ENCODE data around the gene ADGRE1.

ADGRE1 gene

GRCh38 chr19:6890938-6891337, 3.6 kb downstream of the ADGRE1 start:
- Histone ChIP-seq H3K9me3 (ENCODE audit: insufficient read depth, low read length) (no peaks in the 10 kb centered on the region), H3K79me2 (ENCODE audit: insufficient read depth, low read length) (no peaks in the 10 kb centered on the region), H3K4me3 (ENCODE audit: insufficient read depth, low read length, poor library complexity, severe bottlenecking) (no peak overlapping the region), H4K20me1 (ENCODE audit: low read depth, low read length) (no peaks in the 10 kb centered on the region), H3K27me3 (ENCODE audit: low read length) (no peaks in the 10 kb centered on the region), H3K36me3 (ENCODE audit: low read length) (no peaks in the 10 kb centered on the region), H3K4me2 (ENCODE audit: low read depth, low read length, poor library complexity, severe bottlenecking) (no peak overlapping the region), H3F3A (ENCODE audit: insufficient read depth) (no peaks in the 10 kb centered on the region), H2AFZ (ENCODE audit: low read depth, low read length, severe bottlenecking) (no peak overlapping the region), H3K27ac (ENCODE audit: low read depth, low read length) (no peak overlapping the region), H3K9me2 (replicated peaks; ENCODE audit: insufficient read depth, low read length) (no peaks in the 10 kb centered on the region), H3K9ac (ENCODE audit: low read length) (no peak overlapping the region)
- no peak for TF ChIP-seq EZH2phosphoT487 (conservative IDR thresholded peaks at IDR 0.05; ENCODE audit: low read length)

- no peak overlapping the region for H3K4me3 ChIP-seq (ENCODE audit: insufficient read depth, low read length, poor library complexity, severe bottlenecking)
- H3K9me3 ChIP-seq (ENCODE audit: insufficient read depth, low read length): no peaks in the 10 kb centered on the region
- H3K27me3 ChIP-seq (ENCODE audit: low read length): no peaks in the 10 kb centered on the region
- no peak for TF ChIP-seq EZH2phosphoT487 (conservative IDR thresholded peaks at IDR 0.05; ENCODE audit: low read length)
- H3K79me2 ChIP-seq (ENCODE audit: insufficient read depth, low read length): no peaks in the 10 kb centered on the region
- H3K4me2 ChIP-seq (ENCODE audit: low read depth, low read length, poor library complexity, severe bottlenecking): no peak overlapping the region
- H3F3A ChIP-seq (ENCODE audit: insufficient read depth): no peaks in the 10 kb centered on the region
- H3K36me3 ChIP-seq (ENCODE audit: low read length): no peaks in the 10 kb centered on the region
- H3K9me2 ChIP-seq (replicated peaks; ENCODE audit: insufficient read depth, low read length): no peaks in the 10 kb centered on the region
- no peak overlapping the region for H3K27ac ChIP-seq (ENCODE audit: low read depth, low read length)
- H2AFZ ChIP-seq (ENCODE audit: low read depth, low read length, severe bottlenecking): no peak overlapping the region
- H4K20me1 ChIP-seq (ENCODE audit: low read depth, low read length): no peaks in the 10 kb centered on the region
- H3K9ac ChIP-seq (ENCODE audit: low read length): no peak overlapping the region
Measured at GRCh38 chr19:6891761-6892385, 4.5 kb downstream of the ADGRE1 start.

GRCh38 chr19:6894313-6894712, 6.9 kb downstream of the ADGRE1 start:
- no peaks in the 10 kb centered on the region for H3K27me3 ChIP-seq (ENCODE audit: low read length)
- no peaks in the 10 kb centered on the region for H3K9me2 ChIP-seq (replicated peaks; ENCODE audit: insufficient read depth, low read length)
- H3K9ac ChIP-seq (ENCODE audit: low read length): no peak overlapping the region
- no peaks in the 10 kb centered on the region for H3K36me3 ChIP-seq (ENCODE audit: low read length)
- TF ChIP-seq CTCF (IDR thresholded peaks at IDR 0.05; ENCODE audit: insufficient read depth, low read length, poor library complexity, severe bottlenecking) (no peak), EZH2phosphoT487 (conservative IDR thresholded peaks at IDR 0.05; ENCODE audit: low read length) (no peak)
- H2AFZ ChIP-seq (ENCODE audit: low read depth, low read length, severe bottlenecking): no peak overlapping the region
- H3K27ac ChIP-seq (ENCODE audit: low read depth, low read length): no peak overlapping the region
- H4K20me1 ChIP-seq (ENCODE audit: low read depth, low read length): no peaks in the 10 kb centered on the region
- no peak overlapping the region for H3K4me3 ChIP-seq (ENCODE audit: insufficient read depth, low read length, poor library complexity, severe bottlenecking)
- H3K79me2 ChIP-seq (ENCODE audit: insufficient read depth, low read length): no peaks in the 10 kb centered on the region
- H3K4me2 ChIP-seq (ENCODE audit: low read depth, low read length, poor library complexity, severe bottlenecking): no peak overlapping the region
- H3K9me3 ChIP-seq (ENCODE audit: insufficient read depth, low read length): no peaks in the 10 kb centered on the region
- no peaks in the 10 kb centered on the region for H3F3A ChIP-seq (ENCODE audit: insufficient read depth)

- H3K36me3 ChIP-seq (ENCODE audit: low read length): no peaks in the 10 kb centered on the region
- no peak overlapping the region for H3K4me2 ChIP-seq (ENCODE audit: low read depth, low read length, poor library complexity, severe bottlenecking)
- peaks cover 11% of the 10 kb centered on the region for H3K9me3 ChIP-seq (ENCODE audit: insufficient read depth, low read length)
- no peaks in the 10 kb centered on the region for H3F3A ChIP-seq (ENCODE audit: insufficient read depth)
- H4K20me1 ChIP-seq (ENCODE audit: low read depth, low read length): no peaks in the 10 kb centered on the region
- no peak overlapping the region for H3K4me3 ChIP-seq (ENCODE audit: insufficient read depth, low read length, poor library complexity, severe bottlenecking)
- no peak for TF ChIP-seq EZH2phosphoT487 (conservative IDR thresholded peaks at IDR 0.05; ENCODE audit: low read length)
- no peak for TF ChIP-seq CTCF (IDR thresholded peaks at IDR 0.05; ENCODE audit: insufficient read depth, low read length, poor library complexity, severe bottlenecking)
- H2AFZ ChIP-seq (ENCODE audit: low read depth, low read length, severe bottlenecking): no peak overlapping the region
- no peak overlapping the region for H3K9ac ChIP-seq (ENCODE audit: low read length)
- no peaks in the 10 kb centered on the region for H3K79me2 ChIP-seq (ENCODE audit: insufficient read depth, low read length)
- no peak overlapping the region for H3K27ac ChIP-seq (ENCODE audit: low read depth, low read length)
- H3K9me2 ChIP-seq (replicated peaks; ENCODE audit: insufficient read depth, low read length): no peaks in the 10 kb centered on the region
- 0 out of 2 replicates have a peak, but pooled peaks cover 4% of the 10 kb centered on the region for H3K27me3 ChIP-seq (ENCODE audit: low read length)
Measured at GRCh38 chr19:6903446-6903845, 16.1 kb downstream of the ADGRE1 start.
